Fibroblast of peridontal ligament (primary cell): ENCODE measurements around the gene WFIKKN2.
"Not testable (repeated sequence)": the region's sequence is repeated elsewhere in the genome, so short reads cannot be mapped to it uniquely, and the experiment has no call there.

ENCODE experiments used
- DNase-seq: peaks from one replicate; pipeline ENCODE4 v3.0.0-alpha.2; 2010; ENCODE audit errors: extremely low read depth

Gene WFIKKN2

DNA sequence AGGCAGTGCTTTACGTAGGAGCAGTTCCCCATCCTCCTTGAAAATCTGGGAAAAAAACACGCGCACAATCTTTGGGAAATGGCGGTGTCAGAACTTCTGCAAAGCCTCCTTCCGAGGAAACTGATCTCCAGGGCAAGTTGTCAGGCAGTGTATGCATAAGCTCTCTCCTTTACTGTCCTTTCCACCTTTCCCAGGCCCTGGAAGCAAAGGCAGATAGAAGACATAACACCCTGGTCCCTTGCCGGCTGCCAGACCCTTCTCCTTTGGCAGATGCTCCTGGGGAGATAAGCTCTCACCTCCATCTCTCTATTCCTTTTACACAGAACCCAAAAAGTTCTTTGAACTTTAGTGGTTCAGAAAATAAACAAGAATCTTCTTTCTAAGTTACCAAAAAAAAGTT is 18.4 kb downstream of the WFIKKN2 start:
- no peak for DNase-seq

DNA sequence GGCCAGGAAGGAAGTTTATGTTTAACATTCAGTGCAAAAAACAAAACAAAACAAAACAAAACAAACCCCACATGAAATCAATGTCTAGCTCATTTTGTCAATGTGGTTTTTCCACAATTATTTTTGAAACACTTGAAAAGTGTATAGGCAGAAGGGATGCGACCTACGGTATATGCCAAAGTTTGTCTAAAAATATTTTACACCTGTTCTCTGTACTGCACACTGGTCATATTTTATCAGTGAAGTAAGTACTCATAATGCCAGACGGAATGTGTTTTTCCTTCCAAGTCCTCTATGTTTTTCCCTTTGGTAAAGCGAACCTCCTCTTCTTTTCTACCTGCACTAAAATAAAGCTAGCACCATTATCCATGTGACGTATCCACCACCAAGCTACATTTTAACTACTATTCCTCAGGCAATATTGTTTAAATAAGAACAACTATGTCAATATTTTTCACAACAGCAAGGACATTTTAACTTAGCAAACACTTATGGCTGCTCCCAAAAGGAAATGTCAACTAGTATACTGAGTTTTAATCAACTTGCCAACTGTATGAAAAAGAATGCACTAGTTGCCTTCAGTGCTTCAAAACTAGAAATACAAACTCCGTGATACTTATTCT is 20.4 kb downstream of the WFIKKN2 start:
- DNase-seq, result no peak

DNA sequence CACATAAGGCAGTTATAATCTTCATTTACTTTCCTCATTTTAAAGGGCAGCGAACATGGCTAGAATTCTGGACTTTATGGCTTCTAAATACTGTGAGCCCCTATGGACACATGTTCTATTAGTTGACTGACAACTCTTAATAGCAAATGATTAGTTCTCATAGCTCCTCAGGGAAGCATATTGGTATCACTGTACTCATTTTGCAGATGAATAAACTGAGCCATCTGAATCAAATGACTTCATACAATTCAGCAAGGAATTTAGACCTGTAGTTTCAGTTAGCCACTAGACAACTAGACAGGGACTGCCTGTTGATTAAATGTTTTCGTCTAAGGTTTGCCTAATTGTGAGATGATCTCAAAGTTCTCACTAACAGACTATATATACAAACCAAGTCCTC is 21.0 kb downstream of the WFIKKN2 start:
- DNase-seq, result no peak

DNA sequence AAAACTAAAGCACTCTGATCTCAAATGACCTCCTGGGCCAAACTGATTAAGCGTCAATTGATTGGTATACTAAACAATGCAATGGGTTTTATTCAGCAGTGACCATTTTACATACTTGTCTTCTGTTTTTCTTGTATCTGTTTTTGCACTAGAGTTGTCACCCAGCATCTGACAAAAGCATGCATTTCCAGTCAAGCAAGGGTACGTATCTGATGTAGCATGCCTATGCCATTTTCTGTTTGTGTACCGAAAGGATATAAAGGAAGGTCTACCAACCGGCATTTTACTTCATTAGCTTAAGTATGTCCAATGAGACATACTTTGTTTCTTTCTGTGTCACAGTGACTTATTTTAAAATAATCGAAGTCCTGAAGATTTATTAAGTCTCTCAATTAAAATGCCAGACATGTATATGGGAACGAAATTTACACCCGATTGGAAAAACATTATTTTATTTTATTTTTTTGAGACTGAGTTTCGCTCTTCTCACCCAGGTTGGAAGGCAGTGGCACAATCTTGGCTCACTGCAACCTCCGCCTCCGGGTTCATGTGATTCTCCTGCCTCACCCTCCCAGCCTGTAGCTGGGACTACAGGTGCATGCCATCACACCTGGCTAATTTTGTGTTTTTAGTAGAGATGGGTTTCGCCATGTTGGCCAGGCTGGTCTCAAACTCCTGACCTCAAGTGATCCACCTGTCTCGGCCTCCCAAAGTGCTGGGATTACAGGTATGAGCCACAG is 23.3 kb downstream of the WFIKKN2 start:
- no peak for DNase-seq

DNA sequence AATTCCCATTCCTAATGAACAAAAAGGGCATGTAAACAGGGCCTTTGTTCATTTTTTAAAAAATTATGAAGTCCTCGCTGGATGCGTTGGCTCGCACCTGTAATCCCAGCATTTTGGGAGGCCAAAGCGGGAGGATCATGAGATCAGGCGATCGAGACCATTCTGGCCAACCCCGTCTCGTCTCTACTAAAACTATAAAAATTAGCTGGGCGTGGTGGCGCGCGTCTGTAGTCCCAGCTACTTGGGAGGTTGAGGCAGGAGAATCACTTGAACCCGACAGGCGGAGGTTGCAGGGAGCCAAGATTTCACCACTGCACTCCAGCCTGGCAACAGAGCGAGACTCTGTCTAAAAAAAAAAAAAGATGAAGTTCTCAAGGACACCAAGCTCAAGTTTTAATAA is 24.3 kb downstream of the WFIKKN2 start:
- DNase-seq, result not testable (repeated sequence)

DNA sequence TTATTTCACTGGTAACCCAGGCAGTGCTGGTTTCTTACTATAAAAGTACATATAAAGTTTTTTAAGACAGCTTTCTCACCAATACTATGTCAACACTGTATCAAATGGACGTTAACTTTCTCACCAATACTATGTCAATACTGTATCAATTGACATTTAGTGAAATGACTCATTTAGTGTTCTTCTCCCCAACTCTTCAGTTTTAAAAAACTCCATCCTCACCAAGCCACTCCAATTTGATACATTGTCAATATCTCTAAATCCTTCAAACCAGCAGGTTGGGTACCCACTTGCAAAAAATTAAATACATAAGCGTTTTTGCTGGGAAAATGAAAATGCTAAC is 25.9 kb downstream of the WFIKKN2 start:
- DNase-seq, result no peak

DNA sequence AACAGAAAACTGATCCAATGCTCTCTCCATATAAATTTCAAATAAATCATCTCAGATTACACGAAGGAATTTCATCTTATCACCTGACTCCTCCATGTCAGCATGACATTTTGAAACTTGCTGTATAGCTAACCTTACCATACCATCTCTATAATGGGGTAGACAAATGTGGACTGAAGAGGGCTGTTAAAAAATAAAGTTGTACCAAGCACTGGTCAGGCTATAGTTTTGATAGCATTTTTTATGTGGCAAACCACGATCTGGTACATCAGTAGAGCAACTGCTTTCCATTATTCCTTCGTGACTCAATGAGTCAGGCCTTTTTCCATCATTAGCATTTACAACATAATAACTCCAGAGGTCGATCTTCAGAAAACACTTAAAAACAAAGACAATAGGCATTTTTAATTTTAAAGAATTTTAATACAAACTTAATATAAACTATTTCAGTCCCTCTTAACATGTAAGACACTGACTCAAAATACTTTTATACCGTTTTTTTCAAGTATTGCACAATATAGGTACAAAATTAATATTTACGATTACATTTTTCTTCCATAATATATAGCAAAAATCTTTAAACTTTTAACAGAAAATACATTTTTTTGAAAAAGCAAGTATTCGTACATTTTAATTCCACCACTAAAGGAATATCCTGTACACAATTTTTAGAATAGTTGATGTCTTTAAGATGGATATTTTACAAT is 26.6 kb downstream of the WFIKKN2 start:
- peak; percentile 29 for DNase-seq

DNA sequence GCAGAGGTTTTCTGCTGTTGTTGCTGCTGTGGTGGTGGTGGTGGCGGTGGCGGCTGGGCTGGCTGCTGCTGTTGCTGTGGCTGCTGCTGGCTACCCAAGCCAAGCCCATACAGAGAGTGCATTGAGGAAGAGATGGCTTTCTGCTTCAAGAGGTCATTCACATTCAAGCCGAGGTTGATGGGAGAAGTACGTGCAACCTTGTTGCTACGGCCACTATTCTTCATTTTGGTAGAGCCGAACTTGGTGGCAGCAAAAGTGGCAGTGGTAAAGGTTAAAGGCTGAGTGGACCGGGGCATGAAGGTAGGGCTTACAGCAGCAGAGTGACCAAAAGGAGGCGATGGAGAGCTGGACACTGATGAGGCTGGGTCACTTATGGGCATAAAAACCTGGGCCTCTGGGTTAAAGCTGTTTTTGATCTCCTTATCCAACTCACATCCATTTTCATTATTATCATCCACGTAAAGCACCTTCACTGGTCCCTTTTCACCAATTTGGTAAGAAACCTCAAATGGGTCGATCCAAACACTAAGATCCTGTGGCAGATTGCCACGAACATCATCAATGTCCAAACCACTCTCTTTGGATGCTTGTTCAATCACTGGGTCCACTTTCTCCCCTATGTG is 27.9 kb downstream of the WFIKKN2 start:
- DNase-seq, result peak; percentile 43

DNA sequence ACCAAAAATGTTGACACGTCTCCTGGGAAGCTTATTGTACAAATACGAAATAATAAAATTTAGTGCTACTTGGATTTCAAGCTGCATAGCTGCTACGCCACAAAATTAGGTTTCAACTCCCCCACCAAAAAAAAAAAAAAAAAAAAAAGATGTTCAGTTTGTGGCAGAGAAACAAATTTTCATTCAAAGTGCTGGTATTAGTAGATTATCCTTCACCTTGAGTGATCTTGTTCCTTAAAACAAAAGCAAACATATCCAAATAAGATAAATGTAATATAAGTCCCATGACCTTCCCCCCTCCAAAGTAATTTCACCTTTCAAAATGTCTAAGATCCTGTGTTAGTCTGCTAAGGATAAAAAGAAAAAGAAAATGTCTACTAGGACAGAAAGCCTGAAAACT is 28.5 kb downstream of the WFIKKN2 start:
- DNase-seq, result peak; percentile 3

DNA sequence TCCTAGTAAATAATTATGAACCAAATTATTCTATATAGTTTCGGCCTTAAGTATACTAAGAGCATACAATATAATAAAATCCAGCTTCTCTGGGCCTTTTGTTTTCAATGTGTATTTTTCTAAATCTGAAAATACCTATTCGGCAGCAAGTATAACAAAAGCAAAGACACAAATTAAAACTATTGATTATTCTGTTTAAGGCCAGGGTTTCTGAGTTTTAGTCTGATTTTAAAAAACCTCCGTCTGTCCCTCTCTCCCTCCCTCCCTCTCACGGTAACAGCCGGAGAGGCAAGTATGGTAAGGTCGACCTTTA is 29.3 kb downstream of the WFIKKN2 start:
- no peak for DNase-seq

DNA sequence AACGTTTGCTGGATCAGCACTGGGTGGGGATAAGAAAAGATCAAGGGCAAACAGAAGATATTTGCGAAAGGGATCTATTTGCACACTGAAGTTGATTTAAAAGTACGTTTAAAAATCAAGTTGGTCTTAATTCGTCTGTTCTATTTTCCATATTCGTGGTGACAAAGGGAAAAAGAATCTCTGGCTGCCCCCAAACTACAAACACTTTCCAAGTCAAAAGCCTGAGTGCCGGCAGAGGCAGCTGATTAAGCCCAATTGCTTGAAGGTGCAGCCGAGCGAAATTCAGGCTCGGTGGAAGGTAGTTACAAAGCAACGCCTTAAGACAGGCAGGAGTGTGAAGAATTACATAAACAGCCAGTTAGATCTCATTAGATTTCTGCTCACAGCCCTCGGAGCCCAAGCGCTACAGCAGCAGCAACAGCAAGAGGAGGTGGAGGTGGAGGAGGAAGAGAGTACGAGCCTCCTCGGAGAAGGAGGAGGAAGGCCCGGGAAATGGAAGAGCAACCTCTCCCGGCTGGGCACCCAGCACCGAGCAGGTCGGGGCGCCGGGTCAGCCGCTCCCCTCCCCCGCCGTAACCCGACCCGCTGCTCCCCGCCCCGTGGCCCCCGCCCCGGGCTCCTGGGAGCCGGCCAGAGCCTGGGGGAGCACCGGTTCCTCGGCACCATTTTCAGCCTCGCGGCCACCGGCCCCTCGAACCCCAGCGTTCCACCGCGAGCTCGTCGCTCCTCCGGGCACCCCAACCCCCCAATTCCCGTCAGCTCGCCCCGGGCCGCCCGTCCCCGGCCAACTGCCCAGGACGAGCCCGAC is 29.9 kb downstream of the WFIKKN2 start:
- peak; percentile 35 for DNase-seq

DNA sequence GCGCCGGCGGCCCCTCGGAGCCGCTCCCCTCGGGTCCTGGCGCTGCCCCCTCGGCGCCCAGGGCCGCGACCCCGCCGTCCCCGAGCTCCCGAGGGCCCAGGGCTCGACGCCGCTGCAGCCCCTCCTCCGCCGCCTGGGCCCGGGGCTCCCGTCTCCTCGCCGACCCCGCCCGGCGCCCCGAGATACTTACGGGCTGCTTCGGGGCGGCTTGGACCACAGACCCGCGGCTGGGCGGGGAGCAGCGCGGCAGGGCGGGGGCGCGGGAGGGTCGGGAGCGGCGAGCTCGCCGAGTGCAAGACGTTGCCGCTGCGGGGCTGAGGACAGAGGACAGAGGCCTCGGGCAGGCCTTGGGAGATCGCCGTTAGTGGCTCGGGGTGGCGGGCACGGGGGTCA is 30.5 kb downstream of the WFIKKN2 start:
- no peak for DNase-seq

DNA sequence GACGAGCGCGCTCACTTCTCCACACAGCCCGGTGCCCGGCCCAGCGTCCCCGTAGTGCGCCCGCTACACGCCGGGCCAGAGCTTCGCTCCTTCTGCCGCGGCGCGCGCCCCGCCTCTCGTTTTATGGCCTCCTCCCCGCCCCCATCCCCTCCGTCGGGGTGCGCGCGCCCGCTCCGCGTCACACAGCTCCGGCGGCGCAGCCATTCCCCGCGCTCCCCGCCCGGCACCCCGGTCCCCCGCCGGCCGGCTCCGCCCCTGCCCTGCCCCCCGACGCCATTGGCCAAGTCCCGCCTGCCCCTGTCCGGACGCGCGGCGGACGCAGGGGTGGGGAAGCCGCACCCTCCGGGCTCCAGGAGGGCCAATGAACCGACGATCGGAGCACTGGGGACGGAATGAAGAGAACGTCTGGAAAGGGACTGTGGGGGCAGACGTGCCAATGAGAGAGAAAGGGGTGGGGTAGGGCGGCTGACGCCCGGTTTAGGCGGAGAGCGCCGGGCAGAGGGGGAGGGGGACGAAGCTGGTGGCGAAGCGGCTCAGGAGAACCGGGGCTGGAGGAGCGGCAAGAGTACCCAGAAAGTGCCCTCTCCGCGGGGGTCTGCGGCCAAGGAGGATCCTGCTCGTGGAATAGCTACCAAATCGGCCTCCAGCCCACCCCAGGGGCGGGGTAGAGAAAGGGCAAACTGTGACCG is 31.0 kb downstream of the WFIKKN2 start, which contains the start of gene TOB1:
TOB1 (minus strand) TSS at position 94 of the 689 bp plus-strand sequence. CDS start 2,337 bp downstream, outside the sequence.
- peak; percentile 92 for DNase-seq

DNA sequence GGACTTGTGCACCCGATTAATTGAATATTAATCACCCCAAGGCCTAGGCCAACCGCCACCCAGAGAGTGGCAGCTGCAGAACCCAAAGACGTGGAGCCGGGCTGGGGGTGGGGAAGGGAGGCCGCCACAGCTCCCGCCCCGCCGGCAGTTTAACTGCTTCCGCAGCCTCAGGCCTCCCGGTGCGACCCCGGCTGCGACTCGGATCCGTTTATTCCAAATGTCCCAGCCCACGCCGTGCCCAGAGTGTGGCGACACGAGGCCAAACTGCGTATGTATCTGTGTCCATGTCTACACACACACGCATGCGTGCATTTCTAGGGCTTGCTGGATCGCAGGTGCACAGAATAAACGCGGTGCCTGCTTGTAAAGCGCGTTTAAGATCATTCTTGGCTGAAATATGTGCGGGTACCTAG is 31.6 kb downstream of the WFIKKN2 start:
- no peak for DNase-seq

DNA sequence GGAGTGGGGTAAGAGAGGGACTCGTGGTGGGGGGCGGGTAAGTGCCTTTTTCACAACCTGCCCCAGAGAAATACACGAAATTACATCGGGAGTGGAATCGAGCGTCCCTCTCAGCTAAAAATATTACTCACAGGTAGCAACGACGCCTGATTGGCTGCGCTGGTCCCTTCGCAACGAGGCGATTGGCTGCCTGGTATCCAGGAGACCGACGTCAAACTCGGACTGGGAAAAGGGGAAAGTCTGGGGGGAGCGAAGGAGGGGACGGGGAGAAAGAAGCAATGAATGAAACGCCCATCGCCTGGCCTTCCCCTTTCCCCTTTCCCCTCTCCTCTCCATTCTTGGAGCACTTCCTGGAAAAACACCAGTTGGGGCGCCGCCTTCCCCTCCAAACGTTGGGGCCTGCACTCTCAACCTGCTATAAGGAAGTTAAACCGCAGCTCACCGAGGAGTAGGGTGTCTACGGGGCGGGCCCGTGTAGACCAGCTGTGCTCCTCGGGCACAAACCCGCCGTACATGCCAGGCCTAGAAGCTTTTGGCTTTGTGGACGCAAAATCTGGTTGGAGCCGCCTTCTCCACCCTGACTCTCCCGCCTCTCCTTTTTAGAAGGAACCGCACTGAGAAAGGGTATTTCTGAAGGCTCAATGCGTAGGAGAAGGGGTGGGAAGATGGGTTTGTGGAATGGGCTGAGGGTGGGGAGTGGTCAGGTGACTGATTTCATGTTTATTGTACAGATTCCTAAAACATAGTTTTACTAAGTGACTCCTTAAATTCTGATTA is 32.2 kb downstream of the WFIKKN2 start:
- peak; percentile 93 for DNase-seq

DNA sequence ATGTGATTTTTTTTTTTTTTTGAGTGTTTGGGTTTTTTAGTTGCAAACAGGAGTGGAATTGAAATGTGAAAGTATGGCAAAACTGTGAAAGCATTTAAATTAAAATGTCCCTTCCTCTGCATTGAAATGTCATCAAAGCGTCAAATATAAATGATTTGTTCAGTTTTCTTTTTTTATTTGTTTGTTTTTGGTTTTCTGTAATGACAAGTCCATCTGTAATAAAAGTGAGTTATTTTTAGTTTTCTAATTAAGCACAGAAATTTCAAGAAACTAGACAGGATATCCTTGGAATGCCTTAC is 32.7 kb downstream of the WFIKKN2 start:
- no peak for DNase-seq

DNA sequence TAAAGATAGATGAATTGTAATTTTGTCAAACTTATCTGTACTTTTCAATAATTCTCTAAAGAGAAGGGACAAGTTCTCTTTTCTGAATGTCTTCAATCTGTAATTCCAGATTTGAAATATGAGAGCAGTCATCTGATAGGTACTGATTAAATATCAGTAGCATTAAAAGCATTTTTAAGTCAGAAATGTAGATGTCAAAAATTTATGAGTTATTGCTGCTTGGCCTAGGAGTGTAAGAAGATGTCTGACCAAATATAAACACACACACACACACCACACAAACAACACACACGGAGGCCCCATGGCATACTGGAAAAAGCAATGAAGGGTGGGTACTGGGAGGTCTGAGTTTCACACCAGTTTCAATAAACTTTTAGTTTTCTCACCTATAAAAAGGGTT is 33.2 kb downstream of the WFIKKN2 start:
- no peak for DNase-seq

DNA sequence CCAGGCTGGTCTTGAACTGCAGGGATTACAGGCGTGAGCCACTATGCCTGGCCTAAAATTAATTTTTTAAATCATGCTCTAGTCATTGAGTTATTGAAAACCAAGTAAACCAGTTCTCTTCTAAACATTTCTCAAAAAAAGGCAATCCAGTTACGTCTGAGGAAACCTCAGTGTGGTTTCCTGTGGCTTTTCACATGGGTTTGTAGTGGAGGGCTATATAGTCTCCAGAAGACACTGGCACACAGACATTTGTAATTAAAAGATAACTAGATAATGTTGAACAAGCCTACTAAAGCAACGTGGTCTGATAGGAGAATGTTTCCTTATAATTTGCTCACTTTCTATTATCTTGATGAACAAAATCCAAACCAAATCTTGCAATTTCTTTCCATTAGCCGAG is 36.0 kb downstream of the WFIKKN2 start:
- DNase-seq, result no peak

DNA sequence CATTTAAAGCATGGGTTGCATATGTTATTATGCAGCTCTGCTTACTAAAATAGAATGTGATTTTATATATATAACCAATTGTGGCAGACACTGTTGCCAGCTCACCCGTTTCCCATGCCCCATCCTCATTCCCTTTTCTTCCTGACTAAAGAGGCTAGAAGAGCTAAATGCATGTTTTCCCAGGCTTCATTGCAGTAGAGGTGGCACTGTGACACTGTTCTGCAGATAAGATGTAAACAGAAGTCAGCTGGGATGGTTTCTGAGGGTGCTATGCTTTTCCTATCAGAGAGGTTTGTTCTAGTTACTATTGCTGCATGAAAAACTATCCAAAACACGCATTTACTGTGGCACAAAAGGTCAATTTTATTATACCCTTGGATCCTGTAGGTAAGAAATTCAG is 36.5 kb downstream of the WFIKKN2 start:
- DNase-seq, result no peak

DNA sequence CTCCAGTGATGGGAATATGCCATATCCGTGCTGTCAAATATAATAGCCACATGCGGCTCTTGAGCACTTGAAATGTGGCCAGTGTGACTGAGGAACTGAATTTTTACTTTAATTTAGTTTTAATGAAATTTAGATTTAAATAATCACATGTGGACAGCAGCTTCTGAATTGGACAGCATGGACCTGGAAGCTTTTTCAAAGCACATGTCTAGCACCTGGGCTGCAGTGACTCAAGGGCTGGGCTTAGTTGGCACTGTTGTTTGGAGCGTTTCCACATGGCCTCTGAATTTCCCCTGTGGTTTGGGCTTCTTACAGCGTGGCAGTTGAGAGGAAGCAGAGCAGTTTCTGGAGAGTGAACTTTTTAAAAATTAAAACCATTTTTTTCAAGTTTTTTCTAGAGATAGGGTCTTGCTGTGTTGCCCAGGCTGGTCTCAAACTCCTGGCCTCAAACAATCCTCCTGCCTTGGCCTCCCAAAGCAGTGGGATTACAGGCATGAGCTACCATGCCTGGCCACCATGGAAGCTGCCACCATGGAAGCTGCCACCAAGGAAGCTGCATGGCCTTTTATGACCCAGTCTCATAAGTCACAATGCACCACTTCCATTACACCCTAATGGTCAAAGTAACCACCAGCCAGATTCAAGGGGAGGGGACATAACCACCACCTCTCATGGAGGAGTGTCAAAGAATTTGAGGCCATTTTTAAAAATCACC is 37.5 kb downstream of the WFIKKN2 start:
- peak; percentile 78 for DNase-seq
